Stimulated activated CD8-positive, alpha-beta memory T cell treated with anti-CD3 and anti-CD28 coated beads, Interleukin-12 subunit alpha, Interleukin-12 subunit beta, amount 100 ng/mL, for 1 hour (primary cell): ENCODE measurements around the gene EYS.
"Not testable (repeated sequence)": the region's sequence is repeated elsewhere in the genome, so short reads cannot be mapped to it uniquely, and the experiment has no call there.

Experiments
- DNase-seq: peaks from one replicate; pipeline ENCODE4 v3.0.0-alpha.2; 2020; ENCODE audit warnings: low read depth

The EYS gene

DNA sequence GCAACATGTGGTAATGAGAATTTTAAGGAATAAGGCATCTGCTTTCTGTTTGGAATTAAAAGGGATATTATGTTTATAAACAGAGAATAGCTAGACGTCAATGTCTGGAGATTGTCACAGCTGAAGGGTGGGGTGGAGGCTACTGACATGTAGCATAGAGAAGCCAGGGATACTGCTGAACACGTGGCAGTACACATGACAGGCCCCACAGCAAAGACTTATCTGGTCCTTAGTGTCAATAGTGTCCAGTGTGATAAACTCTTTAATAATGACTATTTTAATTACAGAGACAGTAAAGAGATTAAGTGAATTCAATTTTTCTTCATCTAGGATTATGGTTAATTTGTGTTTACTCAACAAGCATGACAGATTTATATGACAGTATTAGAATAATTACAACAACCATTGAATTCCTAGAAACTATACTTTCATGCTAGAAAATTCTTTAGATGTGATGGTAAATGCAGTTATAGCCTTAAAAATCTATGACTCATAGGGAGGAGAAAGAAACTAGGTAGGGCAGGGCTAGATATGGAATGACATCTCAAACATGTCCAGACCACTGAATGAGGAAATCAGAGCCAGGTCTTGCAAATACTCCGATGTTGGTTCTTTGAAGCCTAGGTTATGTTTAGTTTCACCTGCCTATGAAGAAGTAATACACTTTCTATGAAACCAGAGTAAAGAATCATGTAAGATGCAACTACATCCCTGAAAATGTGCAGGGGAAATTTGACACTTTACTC lies 1671.9 kb downstream of the EYS start:
- no peak for DNase-seq

DNA sequence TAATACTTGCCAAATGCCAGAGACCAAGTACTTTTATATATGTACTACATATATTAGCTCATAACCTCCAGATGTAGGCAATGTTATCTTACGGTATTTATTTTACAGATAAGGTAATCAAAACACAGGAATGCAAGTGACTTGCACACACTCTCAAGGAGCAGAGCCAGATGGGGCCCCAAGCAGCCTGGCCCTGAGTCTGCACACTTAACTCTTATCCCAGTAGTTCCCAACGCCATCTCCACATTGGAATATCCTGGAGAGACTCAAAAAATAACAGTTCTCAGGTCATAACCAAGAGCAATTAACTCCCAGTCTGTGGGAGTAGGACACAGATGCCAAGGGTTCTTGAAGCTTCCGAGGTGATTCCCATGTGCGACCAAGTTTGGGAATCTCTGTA lies 1672.7 kb downstream of the EYS start:
- DNase-seq = no peak

DNA sequence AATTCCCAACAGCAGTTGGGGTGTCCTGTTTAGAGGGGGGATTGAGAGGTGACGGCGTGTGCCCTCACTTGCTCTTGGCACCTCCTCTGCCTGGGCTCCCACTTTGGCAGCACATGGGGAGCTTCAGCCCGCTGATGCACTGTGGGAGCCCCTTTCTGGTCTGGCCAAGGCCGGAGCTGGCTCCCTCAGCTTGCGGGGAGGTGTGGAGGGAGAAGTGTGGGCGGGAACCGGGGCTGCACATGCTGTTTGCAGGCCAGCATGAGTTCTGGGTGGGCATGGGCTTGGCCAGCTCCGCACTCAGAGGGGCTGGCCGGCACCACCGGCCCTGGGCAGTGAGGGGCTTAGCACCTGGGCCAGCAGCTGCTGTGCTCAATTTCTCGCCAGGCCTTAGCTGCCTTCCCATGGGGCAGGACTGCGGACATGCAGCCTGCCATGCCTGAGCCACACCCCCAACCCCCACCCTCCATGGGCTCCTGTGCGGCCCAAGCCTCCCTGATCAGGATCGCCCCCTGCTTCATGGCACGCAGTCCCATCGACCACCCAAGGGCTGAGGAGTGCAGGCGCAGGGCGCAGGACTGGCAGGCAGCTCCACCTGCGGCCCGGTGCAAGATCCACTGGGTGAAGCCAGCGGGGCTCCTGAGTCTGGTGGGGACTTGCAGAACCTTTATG lies 1675.9 kb downstream of the EYS start:
- not testable (repeated sequence) for DNase-seq

- no peak for DNase-seq
Measured at GRCh38 chr6:64023693-64024092, 1683.3 kb downstream of the EYS start.

DNA sequence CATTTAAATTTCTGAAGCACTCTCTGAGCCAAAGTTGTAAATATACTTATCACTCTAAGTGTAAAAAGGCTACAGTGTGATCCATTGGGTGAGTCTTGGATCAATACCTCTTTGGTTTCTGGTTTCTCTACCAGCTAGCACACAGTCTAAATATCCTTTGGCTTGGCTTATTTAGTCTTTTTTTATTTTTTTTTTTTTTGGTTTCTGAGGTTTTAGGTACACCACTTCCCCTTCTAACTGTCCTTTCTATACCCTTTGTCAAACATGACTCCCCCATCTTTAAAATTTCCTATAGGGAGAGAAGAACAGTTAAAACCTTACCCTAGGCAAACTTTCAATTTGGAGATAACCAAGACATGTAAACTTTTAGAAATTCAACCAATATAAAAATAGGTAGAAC lies 1692.4 kb downstream of the EYS start:
- no peak for DNase-seq

GRCh38 chr6:64013011-64013410 lies 1694.0 kb downstream of the EYS start:
- no peak for DNase-seq

DNA sequence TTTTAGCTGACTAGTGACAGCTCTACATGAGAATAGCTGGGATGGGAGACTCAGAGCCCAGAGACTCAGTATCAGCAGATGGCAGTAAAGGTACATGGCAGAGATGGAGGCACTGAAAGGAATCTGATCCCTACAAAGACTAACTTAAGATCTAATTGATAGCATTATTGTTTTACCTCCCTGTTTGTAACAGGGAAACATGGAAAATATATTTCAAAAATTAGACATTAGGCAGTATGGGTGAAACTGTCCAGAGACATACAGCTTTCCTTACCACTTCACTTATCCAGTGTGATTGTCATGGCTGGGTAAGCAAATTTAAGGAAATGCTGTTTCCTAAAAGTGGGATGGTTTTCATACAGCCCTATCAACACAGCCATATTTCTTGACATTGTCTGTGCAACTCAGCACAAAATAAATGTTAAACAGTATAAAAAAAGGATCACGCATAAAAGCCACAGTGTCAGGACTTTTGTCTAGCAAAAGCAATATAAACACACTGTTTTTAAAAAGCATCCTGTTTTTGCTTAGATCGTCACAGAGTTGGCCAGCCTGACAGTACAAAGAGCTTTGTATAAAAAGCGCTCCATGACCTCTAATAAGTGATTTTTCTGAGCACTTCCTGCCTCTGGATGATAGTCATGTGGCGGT lies 1694.5 kb downstream of the EYS start:
- no peak for DNase-seq

DNA sequence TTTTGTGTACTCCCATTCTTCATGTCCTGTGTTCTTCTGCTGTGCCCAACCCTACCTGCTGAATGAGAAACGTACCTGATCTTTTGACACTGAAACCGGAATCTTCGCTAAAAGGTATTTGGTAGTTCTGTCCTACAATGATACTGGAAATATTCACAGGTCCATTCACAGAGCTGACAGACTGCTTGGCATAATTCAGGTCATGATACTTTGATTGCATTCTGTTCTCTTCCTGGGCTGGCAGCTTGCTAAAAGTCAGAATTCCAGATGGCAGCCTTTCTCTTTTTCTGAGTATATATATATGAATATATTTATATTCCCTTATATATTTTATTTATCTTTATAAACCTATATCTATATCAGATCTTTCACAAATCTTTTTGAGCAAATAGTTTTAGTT lies 1696.4 kb downstream of the EYS start:
- DNase-seq = no peak

GRCh38 chr6:64010010-64010409 lies 1697.0 kb downstream of the EYS start:
- DNase-seq = no peak

DNA sequence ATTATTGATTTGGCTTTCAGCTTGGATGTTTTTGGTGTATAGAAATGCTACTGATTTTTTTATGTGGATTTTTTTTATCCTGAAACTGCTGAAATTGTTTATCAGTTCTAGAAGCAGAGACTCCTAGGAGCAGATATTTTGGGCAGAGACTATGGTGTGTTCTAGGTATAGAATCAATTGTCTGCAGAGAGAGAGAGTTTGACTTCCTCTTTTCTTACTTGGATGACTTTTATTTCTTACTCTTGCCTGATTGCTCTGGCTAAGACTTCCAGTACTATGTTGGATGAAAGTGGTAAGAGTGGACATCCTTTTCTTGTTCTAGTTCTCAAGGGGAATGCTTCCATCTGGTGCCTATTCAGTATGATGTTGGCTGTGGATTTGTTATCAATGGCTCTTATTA lies 1700.8 kb downstream of the EYS start:
- DNase-seq = no peak

DNA sequence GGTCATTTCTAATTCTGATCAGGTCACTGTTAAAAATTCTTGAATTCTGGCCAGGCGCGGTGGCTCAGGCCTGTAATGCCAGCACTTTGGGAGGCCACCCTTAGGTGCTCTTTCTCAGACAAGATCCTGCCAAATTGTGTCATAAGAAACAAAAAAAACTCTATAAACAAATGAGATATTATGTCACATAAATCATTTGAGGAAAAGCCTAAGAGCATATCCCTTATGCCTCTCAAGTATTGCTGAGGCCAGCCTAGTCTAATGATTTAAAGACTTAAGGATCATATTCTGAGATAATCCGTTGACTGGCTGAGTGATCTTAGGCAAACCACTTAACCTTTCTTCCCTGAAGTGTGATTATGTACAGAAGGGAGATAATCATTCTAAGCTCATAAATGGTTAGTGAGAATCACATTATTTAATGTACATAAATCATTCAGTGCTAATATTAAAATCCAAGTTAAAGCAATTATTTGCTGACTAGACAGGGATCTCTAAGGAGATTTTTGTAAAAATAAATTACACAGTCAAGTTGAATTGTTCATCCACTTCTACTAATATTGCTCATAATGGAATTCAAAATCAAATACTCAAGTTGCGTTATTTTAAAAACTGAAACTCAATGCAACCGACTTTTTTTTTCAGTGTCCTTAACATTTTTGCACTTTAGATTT lies 1706.1 kb downstream of the EYS start:
- DNase-seq = no peak

DNA sequence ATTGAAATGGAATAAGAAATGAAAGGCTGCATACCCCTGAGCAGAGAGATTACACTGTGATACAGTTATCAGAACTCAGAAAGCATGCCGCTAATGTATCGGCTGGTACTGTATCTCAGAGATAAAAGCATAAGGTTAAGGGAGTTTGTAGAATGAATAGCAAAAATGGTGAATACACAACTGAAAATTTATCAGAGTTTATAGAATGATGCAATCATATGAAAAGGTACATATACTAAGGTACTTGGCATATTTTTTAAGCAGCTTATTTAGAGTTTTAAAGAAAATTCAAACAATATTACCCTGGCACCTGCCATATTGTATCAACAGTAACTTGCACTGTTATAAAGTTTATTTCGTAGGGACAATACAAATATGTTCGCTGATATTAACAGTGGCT lies 1707.4 kb downstream of the EYS start:
- no peak for DNase-seq

DNA sequence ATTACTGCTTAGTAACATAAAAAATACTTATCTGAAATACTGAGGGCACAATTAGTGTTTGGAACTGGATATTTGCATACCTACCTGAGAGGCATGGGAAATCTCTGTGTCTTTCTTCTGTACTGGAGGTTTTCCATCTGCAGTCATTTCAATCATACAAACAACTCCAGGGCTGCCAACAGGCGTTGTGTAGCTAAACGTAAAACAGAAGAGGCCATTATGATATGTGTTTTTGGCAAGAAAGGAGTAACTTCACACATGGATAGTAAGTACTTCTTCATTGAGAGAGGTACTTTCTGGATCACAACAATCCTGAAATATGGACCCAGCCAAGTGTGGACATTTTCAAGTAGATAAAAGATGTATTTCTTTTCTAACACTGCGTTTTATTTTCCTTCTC lies 1708.0 kb downstream of the EYS start:
- no peak for DNase-seq

GRCh38 chr6:63997734-63998133 lies 1709.3 kb downstream of the EYS start:
- no peak for DNase-seq

DNA sequence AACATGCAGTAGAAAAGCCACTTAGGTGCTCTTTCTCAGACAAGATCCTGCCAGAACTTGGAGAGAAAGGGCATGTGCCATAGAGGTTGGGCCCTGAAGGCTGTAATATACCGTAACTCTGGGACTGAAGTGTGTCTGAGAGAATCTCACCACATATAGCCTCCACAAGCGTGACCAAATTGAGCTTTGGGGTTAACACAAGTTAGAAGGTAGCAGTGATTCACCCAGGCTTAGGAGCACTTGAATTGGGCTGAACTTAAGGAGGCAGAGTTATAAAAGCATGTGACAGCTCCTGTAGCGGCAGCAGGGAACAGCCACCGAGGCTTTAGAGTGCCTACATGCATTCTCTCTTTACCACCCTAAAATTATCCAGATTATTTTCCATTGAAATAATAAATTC lies 1709.8 kb downstream of the EYS start:
- no peak for DNase-seq

GRCh38 chr6:63985223-63985622 lies 1721.8 kb downstream of the EYS start:
- DNase-seq = no peak

DNA sequence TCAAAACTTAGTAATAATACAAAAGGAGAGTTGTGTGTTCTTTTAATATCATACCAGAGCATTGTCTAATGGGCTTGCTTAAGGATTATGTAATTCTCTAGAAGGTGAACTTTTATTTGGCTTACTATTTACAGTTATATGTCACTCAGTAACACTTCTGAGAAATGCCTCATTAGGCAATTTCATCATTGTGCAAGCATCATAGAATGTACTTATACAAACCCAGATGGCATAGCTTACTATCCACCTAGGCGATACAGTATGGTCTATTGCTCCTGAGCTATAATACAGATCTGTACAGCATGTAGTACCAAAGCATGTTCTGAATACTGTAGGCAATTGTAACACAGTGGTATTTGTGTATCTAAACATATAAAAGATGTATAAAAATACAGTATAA lies 1731.3 kb downstream of the EYS start:
- no peak for DNase-seq

GRCh38 chr6:63968650-63969049 lies 1738.4 kb downstream of the EYS start:
- no peak for DNase-seq

GRCh38 chr6:63964366-63964765 lies 1742.7 kb downstream of the EYS start:
- no peak for DNase-seq

DNA sequence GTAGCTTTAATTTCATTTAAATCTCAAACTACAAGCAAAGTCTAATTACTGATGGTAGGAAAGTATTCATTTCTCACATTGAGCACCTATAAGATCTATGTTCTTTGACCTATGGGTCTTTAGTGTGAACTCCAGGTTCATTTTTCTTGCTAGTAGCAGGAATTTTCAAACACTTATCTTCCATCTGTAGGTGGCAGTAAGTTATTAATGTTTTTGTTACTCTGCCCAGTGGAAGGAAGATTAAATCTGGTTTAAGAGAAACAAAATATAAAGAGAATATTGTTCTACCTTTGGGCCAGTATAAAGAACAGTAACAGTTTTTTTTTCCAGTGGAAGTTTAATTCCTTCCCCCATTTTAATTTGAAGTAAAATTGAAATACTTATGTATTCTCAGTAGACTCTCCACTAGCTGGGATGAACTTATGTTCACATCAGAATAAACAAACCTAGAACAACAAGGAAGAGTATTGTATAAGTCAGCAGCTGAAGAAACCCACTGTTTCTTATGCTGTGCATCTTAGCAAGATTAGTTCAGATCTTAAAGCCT lies 1743.2 kb downstream of the EYS start:
- no peak for DNase-seq

GRCh38 chr6:63953336-63954021 lies 1753.5 kb downstream of the EYS start:
- DNase-seq = not testable (repeated sequence)
